K562 (cell line): ENCODE results near the gene HYAL3. TPM values are rescaled to one million over a fixed set of nuclear protein-coding genes. Genes with fewer than 3 reads are reported as not detected.
A peak's percentile ranks its signal among the peaks of the same experiment; 100 is the strongest.

Experiments used
- ATAC-seq: fragments of 200-7000 bp; cut with Tn5 transposase; 3 replicates; pipeline ENCODE4 v1.9.1; 2020; ENCODE audit warnings: moderate library complexity
- BruUV-seq: library from RNA; stranded (reverse); fragments of 400-500 nt; replicated peaks from 2 replicates; lab custom pipeline; 2021; lab: Mats Ljungman, UMichigan
- CTCF ChIA-PET: fragments of 300-600 bp; formaldehyde crosslinking; extraction: SDS; loops from one replicate; lab custom pipeline; 2021; ENCODE audit warnings: low intra/inter-chr PET ratio; lab: Yijun Ruan, JAX
- POLR2A ChIA-PET: fragments of 300-600, 350-650 bp; sonication (Branson Sonifier 250); formaldehyde crosslinking; extraction: SDS; loops from one replicate; lab custom pipeline; 2021; ENCODE audit warnings: antibody characterized with exemption, inconsistent platforms; lab: Yijun Ruan, JAX
- DNase-seq, 4 experiments: peaks; one replicate each; pipeline versions ENCODE4 v3.0.0 to v3.0.0-alpha.2; 2011 to 2018; ENCODE audit warnings: low spot score in 3 of 4, mixed read lengths in 3 of 4; ENCODE audit errors: extremely low read depth in 1 of 4
- FAIRE-seq: peaks from 2 replicates; lab custom pipeline; 2011; peaks lifted over from hg19 to GRCh38; lab: Jason Lieb, UNC
- H2AFZ ChIP-seq: 2 replicates; pipeline ENCODE4 v1.6.0; 2011; ENCODE audit warnings: low read depth, low read length, control low read depth, inconsistent platforms
- H3K27ac ChIP-seq: fragments of 200-600 bp; 3 replicates; pipeline ENCODE4 v1.8.0; 2011; ENCODE audit warnings: low read depth, mild to moderate bottlenecking, control low read depth, inconsistent platforms, low read length, moderate library complexity, mixed read lengths; ENCODE audit errors: extremely low read depth
- H3K27me3 ChIP-seq, 2 experiments: fragments of 300-600 bp in 1 of 2; 2 replicates in 1 of 2; 3 replicates in 1 of 2; pipeline versions ENCODE4 v1.6.0 to v1.8.0; 2011; ENCODE audit warnings: inconsistent platforms in 2 of 2, low read length in 2 of 2, mild to moderate bottlenecking in 1 of 2, mixed read lengths in 1 of 2, moderate library complexity in 1 of 2; ENCODE audit not compliant: control insufficient read depth in 2 of 2, insufficient read depth in 2 of 2
- H3K36me3 ChIP-seq: fragments of 300-600 bp; 3 replicates; pipeline ENCODE4 v1.8.0; 2011; ENCODE audit warnings: mild to moderate bottlenecking, low read length, inconsistent platforms; ENCODE audit not compliant: control insufficient read depth, insufficient read depth
- H3K4me1 ChIP-seq, 2 experiments: fragments of 200-600 bp in 1 of 2; replicated peaks in 1 of 2; 2 replicates in 1 of 2; 3 replicates in 1 of 2; pipeline versions ENCODE4 v1.5.1 to v1.8.0; 2011; ENCODE audit warnings: inconsistent platforms in 2 of 2, low read length in 2 of 2, mild to moderate bottlenecking in 1 of 2, mixed read lengths in 1 of 2, moderate library complexity in 1 of 2; ENCODE audit not compliant: control insufficient read depth in 2 of 2, insufficient read depth in 2 of 2
- H3K4me2 ChIP-seq: 2 replicates; pipeline ENCODE4 v1.6.1; 2011; ENCODE audit warnings: low read length, control low read depth, inconsistent platforms, mixed read lengths; ENCODE audit not compliant: insufficient read depth
- H3K4me3 ChIP-seq: fragments of 200-600 bp; sonication (generic), shearing (Covaris generic); 2 replicates; pipeline ENCODE4 v1.5.1; 2016; ENCODE audit warnings: control low read depth, inconsistent platforms
- H3K79me2 ChIP-seq: fragments of 200-600 bp; 3 replicates; pipeline ENCODE4 v1.8.0; 2011; ENCODE audit warnings: low read length, inconsistent platforms; ENCODE audit not compliant: control insufficient read depth, insufficient read depth
- H3K9ac ChIP-seq, 2 experiments: 2 replicates each; pipeline versions ENCODE4 v1.6.0 to v1.6.1; 2011; ENCODE audit warnings: low read depth in 2 of 2, low read length in 2 of 2, control low read depth in 1 of 2, inconsistent platforms in 1 of 2, mild to moderate bottlenecking in 1 of 2, mixed read lengths in 1 of 2; ENCODE audit not compliant: insufficient read depth in 1 of 2
- H3K9me1 ChIP-seq: one replicate; pipeline ENCODE4 v1.6.0; 2011; ENCODE audit warnings: inconsistent platforms, mild to moderate bottlenecking, low read length, moderate library complexity; ENCODE audit not compliant: control insufficient read depth, insufficient read depth
- H3K9me3 ChIP-seq: replicated peaks from 2 replicates; pipeline ENCODE4 v1.5.1; 2011; ENCODE audit warnings: low read depth, low read length, inconsistent platforms; ENCODE audit not compliant: control insufficient read depth, insufficient read depth
- H4K20me1 ChIP-seq: replicated peaks from 2 replicates; pipeline ENCODE4 v1.6.1; 2011; ENCODE audit warnings: low read length, inconsistent platforms, mixed read lengths; ENCODE audit not compliant: control insufficient read depth, insufficient read depth
- CBFA2T3 ChIP-seq: fragments of 450-650 bp; IDR thresholded peaks from 2 replicates; pipeline ENCODE4 v1.6.1; 2017
- CBX2 ChIP-seq: fragments of 200-600 bp; sonication (generic); IDR thresholded peaks from one replicate; pipeline ENCODE4 v1.6.1; 2012; ENCODE audit warnings: mild to moderate bottlenecking, low read length, inconsistent platforms; ENCODE audit not compliant: insufficient read depth, poor library complexity, severe bottlenecking
- DIDO1 ChIP-seq: fragments of 450-650 bp; IDR thresholded peaks from 2 replicates; pipeline ENCODE4 v1.6.1; 2016; ENCODE audit warnings: low read depth, missing biosample characterization, missing genetic modification characterization
- E2F3 ChIP-seq: fragments of 250-450 bp; sonication (Bioruptor Pico); IDR thresholded peaks from 2 replicates; pipeline ENCODE4 v1.4.0; 2020; ENCODE audit warnings: mild to moderate bottlenecking
- E2F5 ChIP-seq: sonication (generic); formaldehyde crosslinking; IDR thresholded peaks from 2 replicates; pipeline ENCODE4 v1.8.0; 2022; ENCODE audit warnings: mild to moderate bottlenecking, missing genetic modification reagents
- E2F8 ChIP-seq: fragments of 450-650 bp; IDR thresholded peaks from 2 replicates; pipeline ENCODE4 v1.7.1; 2018; ENCODE audit warnings: mild to moderate bottlenecking, low read depth; ENCODE audit not compliant: partially characterized antibody
- GTF2A2 ChIP-seq: IDR thresholded peaks from 2 replicates; pipeline ENCODE4 v1.6.1; 2016; ENCODE audit warnings: mild to moderate bottlenecking, missing genetic modification characterization, missing compliant biosample characterization
- PHF21A ChIP-seq: fragments of 450-650 bp; IDR thresholded peaks from 2 replicates; pipeline ENCODE4 v1.6.1; 2017; ENCODE audit warnings: low read depth, borderline replicate concordance
- TSHZ1 ChIP-seq: fragments of 250-450 bp; sonication (Bioruptor Pico); IDR thresholded peaks from 2 replicates; pipeline ENCODE4 v1.4.0; 2020; ENCODE audit warnings: mild to moderate bottlenecking, moderate library complexity
- USF1 ChIP-seq: sonication (generic); formaldehyde crosslinking; IDR thresholded peaks from 2 replicates; pipeline ENCODE4 v1.9.0; 2022; ENCODE audit warnings: mild to moderate bottlenecking, missing genetic modification reagents
- ZBED1 ChIP-seq: IDR thresholded peaks from 2 replicates; pipeline ENCODE4 v1.6.1; 2014
- ZNF239 ChIP-seq: fragments of 250-450 bp; sonication (Bioruptor Pico); IDR thresholded peaks from 2 replicates; pipeline ENCODE4 v1.4.0; 2020; ENCODE audit warnings: mild to moderate bottlenecking
- ZNF512 ChIP-seq: IDR thresholded peaks from 2 replicates; pipeline ENCODE4 v1.6.1; 2016; ENCODE audit warnings: missing genetic modification characterization, missing compliant biosample characterization
- WGBS: fragments of 100-300 bp; shearing (Covaris generic); methylation state at CpG from one replicate; pipeline ENCODE4 v1.1.6; 2016; ENCODE audit warnings: low coverage, mixed read lengths; ENCODE audit not compliant: insufficient coverage; ENCODE audit errors: missing lambda C conversion rate; 5-methylcytosine and 5-hydroxymethylcytosine counted together
- in situ Hi-C: fragments of 300-500 bp; cut with MboI; formaldehyde crosslinking; loops from 4 replicates; pipeline ENCODE4 v1.15.0; 2018; ENCODE audit warnings: inconsistent platforms, mixed read lengths
- intact Hi-C: fragments of 100-400 bp; cut with micrococcal nuclease; formaldehyde crosslinking; loops from 2 replicates; pipeline ENCODE4 v1.14.2; 2022
- polyA plus RNA-seq, 8 experiments: library from polyadenylated mRNA; depleted of rRNA in 4 of 8; stranded (reverse) in 5 of 8; unstranded in 3 of 8; fragments of >200 nt; fragmentation: Nextera tagmentation in 2 of 8; fragmentation: Illumina TruSeq in 1 of 8; extraction: Ambion mirVana in 2 of 8; extraction: Trizol in 1 of 8; gene quantifications; 2 replicates each; pipeline versions ENCODE4 v1.2.1 to v1.2.3, GENCODE V29; 2011 to 2014; ENCODE audit warnings: inconsistent platforms in 1 of 8, missing spikeins in 1 of 8
- total RNA-seq, 7 experiments: library from RNA; depleted of rRNA in 6 of 7; stranded (reverse); fragments of >200 nt in 6 of 7; fragmentation: Illumina TruSeq in 2 of 7; extraction: Trizol in 2 of 7; gene quantifications; 2 replicates each; pipeline versions ENCODE4 v1.2.1 to v1.2.3, GENCODE V29; 2011 to 2021; ENCODE audit warnings: low replicate concordance in 1 of 7

Gene HYAL3
- total and polyA plus RNA-seq, 9 of the 15 experiments (the other 6 are each of a cell fraction or from before 2014, with no cell fraction given) = 0.38 to 9.1 (median 6.8) TPM

GRCh38 chr3:50300681-50301254 lies 1.6 kb upstream of the HYAL3 start:
- BruUV-seq = no TSS peak
- no peak for TF ChIP-seq E2F5 (CRISPR knock-in tag)
- no peak for TF ChIP-seq ZBED1
- no peak for TF ChIP-seq E2F3 (CRISPR knock-in tag)
- no peak for TF ChIP-seq DIDO1 (tag)
- TF ChIP-seq PHF21A = no peak
- no peak for TF ChIP-seq CBX2
- no peak for TF ChIP-seq TSHZ1 (CRISPR knock-in tag)
- TF ChIP-seq CBFA2T3 = no peak
- TF ChIP-seq GTF2A2 (tag) = no peak
- TF ChIP-seq USF1 (CRISPR knock-in tag) = no peak
- TF ChIP-seq ZNF239 (CRISPR knock-in tag) = no peak
- TF ChIP-seq E2F8 = no peak
- no peak for TF ChIP-seq ZNF512 (tag)

More at GRCh38 chr3:50300681-50301254, 1.6 kb upstream of the HYAL3 start:
- 73% methylated on average over 5 of the region's 6 CpGs for WGBS
- FAIRE-seq (peak; percentile 23), DNase-seq (no peak), ATAC-seq (no peak)
- Histone ChIP-seq H3K36me3 (peaks cover 19% of the 10 kb centered on the region; the same call in 2 of the 3 replicates), H3K4me3 (peak overlapping the region; percentile 83), H3K27me3 (no peaks in the 10 kb centered on the region), H3K27ac (peak overlapping the region; percentile 99), H4K20me1 (no peaks in the 10 kb centered on the region), H3K9me1 (no peaks in the 10 kb centered on the region), H3K4me1 (peaks cover 25 to 62% of the 10 kb centered on the region in 2 experiments; a peak in 4 of 5 replicates), H2AFZ (no peak overlapping the region), H3K9ac (peak overlapping the region; percentile 87 to 94), H3K79me2 (peaks cover 49% of the 10 kb centered on the region), H3K4me2 (peak overlapping the region; percentile 94), H3K9me3 (no peaks in the 10 kb centered on the region)
- in situ Hi-C loops = no loop called here
- CTCF ChIA-PET = no interaction called here
- intact Hi-C loops = no loop called here
- POLR2A ChIA-PET = no interaction called here
